SH-SY5Y (cell line): ENCODE results near the gene TLE5.

ENCODE experiments used
- GATA2 ChIP-seq: IDR thresholded peaks from 2 replicates; pipeline ENCODE4 v1.6.1; 2011; ENCODE audit warnings: mild to moderate bottlenecking, low read depth, low read length
- GATA3 ChIP-seq: IDR thresholded peaks from 2 replicates; pipeline ENCODE4 v1.6.1; 2011; ENCODE audit warnings: low read depth, mild to moderate bottlenecking, low read length, moderate library complexity

The TLE5 gene, protein sequence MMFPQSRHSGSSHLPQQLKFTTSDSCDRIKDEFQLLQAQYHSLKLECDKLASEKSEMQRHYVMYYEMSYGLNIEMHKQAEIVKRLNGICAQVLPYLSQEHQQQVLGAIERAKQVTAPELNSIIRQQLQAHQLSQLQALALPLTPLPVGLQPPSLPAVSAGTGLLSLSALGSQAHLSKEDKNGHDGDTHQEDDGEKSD

DNA sequence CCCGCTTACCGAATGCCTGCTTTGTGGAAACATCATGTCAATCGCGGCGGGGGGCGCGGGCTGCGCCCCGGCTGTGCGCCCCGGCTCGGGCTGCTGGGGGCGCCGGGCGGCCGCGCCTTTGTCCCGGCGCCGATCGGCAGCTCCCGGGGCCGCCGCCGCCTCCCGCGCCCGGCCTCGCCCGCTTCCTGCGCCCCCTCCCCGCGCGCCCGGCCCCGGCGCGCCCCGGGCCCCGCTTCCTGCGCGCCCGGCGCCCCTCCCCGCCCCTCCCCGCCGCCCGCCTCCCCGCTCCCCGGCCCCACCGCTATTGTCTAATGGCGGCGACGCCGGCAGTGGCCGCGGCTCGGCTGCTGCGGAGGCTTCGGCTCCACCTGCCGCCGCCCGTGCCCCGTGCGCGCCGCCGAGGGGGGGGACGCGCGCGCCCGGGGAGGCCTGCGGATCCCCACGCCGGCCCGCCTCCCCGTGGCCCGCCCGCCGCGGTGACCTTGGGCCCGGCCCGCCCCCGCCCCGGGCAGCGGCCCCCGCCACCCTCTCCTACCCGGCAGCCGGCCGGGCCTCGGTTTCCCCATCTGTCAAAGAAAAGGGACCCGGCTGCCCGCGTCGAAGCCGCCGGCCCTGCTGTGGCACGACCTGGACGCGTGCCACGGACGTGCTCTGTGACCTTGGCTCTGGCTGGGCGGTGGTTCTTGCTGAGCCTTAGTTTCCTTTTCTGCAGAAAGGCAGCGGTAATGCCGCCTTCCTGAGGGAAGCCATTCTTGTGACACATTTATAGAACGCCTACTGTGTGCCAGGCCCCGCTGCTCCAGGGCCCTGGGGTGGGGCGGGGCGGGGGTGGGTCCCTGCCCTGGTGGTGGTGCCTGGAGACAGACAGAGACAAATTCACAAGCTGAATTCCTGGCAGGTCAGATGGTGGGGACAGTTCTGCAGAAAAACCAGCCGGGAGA lies at the start of gene TLE5:
TSS of gene TLE5 (minus strand) at position 331 of the 941 bp plus-strand sequence. CDS start at position 36, 295 bp downstream.
- TF ChIP-seq GATA3: no peak

DNA sequence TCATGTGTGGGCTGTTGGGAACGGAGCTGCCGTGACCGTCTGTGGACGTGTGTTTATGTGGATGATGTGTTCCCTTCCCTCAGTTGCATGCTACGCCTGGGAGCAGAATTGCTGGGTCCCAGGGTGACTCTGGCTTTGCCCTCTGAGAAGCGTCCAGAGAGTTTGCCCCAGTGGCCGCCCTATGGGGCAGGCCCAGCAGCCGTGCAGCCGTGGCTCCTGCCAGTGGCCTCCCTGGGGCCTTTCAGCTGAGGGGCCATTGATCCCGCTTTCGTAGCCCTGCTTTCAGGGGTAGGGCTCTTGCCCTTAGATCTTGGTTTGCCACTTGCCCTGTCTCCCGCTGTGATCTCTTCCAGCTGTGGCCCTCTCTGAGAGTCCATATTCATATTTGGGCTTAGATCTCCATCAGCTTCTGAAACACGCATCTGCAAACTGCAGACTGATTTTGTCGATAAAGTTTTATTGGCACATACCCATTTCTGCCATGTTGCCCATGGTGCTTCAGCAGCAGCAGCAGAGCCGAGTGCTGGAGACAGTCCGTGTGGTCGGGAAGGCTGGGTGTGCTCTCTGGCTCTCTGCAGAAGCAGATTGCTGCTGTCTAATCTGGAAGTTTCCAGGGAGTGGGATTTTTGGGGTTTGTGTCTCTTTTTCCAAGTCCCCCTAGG lies 49.4 kb upstream of the TLE5 start:
- no peak for TF ChIP-seq GATA2
- no peak for TF ChIP-seq GATA3

DNA sequence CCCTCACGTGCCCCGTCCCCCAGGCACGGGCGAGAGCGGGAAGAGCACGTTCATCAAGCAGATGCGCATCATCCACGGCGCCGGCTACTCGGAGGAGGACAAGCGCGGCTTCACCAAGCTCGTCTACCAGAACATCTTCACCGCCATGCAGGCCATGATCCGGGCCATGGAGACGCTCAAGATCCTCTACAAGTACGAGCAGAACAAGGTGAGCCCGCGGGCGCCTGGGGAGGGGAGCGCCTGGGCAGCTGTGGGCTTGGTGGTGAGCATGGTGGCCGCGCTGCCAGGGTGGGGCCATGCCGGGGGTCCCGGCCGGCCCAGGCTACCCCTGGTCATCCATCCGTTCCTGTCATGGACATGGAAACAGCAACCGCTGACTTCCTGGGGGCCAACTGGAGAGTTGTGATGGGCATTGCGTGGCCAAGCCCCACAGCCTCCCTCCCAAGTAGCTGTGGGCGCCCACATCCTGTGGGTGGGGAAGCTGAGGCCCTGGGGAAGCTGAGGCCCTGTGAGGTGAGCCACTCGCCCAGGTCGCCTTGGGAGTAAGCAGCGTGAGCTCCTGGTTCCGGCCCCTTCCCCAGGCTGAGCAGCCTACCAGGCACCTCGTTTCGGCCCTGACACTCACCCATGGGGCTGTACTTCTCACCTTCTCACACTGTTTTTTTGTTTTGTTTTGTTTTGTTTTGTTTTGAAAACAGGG lies 48.0 kb upstream of the TLE5 start:
- no peak for TF ChIP-seq GATA2
- no peak for TF ChIP-seq GATA3

DNA sequence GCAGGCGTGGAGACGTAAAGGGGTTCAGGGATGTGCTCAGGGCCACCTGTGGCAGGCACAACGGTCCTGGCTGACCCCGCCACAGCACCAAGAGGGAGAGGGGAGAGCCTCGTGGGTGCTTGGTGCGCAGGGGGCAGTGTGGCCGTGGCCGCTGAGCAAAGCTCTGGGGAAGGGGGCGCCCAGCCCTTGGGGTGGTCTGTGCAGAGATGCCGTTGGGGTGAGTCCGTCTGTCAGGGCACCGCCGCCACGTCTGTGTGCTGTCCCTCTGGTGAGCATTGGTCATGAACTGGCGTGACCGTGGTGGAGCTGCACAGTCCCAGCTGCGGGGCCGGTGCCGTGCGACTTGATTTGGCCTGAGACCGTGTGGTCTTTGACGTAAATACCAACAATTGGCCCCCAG lies 47.2 kb upstream of the TLE5 start:
- TF ChIP-seq GATA3: no peak
- TF ChIP-seq GATA2: no peak

DNA sequence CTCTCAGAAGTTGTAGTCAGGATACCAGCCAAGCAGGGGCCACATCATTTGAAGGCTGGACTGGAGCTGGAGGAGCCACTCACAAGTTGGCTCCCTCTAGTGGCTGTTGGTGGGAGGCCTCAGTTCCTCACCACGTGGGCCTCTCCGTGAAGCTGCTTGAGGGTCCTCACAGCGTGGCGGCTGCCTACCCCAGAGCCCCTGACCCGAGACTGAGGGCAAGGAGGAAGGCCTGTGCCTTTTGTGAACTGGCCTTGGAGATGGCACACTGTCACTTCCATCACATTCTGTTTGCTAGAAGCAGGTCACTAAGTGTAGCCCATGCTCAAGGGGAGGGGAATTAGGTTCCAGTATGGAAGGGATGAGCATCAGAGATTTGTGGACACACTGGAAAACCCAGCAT lies 46.5 kb upstream of the TLE5 start:
- TF ChIP-seq GATA2 (no peak), GATA3 (no peak)

DNA sequence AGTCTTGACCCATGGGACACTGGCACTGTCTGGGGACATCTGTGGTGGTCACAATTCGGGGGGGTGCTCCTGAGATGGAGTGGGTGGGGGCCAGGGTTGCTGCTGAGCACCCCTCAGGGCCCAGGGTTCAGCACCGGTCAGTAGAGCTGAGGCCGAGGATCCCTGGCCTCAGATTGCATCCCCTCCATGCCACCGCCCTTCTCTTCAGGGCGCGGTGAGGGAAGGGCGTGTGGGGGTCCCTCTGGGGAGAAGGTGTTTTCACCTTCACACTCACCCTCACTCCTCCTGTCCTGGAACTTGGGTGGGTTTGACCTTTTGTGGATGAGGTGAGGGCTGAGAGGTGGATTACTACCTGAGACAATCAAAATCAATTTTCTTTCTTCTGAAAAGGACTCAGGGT lies 45.4 kb upstream of the TLE5 start:
- TF ChIP-seq GATA3 (no peak), GATA2 (no peak)

DNA sequence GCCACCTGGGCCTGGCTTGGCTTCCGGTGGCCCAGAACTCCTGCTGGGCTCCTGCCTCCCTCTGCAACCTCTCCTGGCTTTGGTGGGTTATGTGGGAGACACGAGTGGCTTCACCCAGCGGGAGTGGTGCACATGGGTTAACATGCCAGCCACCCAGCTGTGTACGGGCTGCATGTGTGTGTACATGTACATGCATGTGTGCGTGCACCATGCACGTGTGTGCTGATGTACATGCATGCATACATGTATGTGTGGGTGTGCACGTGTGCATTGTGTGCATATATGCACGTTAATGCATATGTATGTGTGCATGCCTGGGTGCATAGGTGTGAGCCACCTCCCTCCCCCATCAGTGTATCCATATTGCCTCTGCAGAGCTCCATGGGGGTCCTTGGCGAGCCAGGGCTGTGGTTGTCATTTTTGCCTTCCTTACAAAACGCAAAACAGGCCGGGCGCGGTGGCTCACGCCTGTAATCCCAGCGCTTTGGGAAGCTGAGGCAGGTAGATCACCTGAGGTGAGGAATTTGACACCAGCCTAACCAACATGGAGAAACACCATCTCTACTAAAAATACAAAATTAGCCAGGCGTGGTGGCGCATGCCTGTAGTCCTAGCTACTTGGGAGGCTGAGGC lies 44.3 kb upstream of the TLE5 start:
- TF ChIP-seq GATA3 (no peak), GATA2 (no peak)

DNA sequence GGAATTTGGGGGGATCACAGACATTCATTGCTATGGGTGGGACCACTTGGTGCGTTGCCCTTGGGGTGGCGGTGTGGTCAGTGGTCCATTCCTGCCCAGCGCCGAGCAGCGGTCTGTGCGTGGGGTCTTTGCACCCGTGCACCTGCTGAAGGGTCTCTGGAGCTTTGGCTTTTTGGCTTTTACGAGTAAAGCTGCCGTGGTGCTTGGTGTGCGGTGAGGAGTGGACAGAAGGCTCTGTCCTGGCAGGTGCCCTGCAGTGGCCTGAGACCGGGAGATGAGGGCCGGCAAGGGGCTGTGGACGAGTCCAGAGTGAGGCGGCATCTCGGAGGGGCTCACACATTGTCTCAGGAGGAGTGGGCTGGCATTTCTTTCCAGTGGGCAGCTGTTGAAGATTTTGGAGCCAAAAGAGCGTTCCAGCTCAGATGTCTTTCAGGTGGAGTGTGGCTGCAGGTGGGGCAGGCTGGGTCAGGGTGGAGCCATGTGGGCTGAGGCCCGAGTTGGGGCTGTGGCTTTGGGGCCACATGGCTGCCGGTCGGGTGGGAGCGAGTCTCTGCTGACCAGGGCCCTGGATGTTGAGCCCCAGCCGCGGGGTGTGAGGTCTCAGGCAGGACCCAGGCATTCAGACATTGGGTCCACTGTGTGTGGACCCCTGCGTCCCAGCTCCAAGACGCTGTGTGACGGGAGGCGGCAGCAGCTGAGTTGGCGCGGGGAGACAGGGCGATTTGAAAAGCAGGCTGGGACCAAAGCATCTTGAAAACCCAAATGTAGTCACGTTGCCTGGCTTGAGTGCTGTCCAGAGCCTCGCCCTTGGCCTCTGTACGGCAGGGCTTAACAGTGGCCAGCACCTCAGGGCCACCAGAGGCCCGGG lies 43.6 kb upstream of the TLE5 start:
- TF ChIP-seq GATA2 (no peak), GATA3 (no peak)

DNA sequence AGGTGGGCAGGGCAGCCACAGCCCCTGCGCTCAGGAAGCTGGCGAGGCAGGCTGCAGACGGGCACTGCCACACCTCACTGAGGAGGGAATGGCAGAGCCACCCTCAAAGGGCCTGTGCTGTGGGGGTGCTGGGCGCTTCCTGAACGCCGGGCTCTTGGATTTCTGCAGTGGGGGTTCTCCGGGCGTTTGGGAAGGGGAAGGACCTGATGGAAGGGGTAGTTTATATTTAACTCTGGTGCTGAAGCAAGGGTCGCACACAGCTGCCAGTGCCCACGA lies 42.4 kb upstream of the TLE5 start:
- TF ChIP-seq GATA3: no peak
- no peak for TF ChIP-seq GATA2

DNA sequence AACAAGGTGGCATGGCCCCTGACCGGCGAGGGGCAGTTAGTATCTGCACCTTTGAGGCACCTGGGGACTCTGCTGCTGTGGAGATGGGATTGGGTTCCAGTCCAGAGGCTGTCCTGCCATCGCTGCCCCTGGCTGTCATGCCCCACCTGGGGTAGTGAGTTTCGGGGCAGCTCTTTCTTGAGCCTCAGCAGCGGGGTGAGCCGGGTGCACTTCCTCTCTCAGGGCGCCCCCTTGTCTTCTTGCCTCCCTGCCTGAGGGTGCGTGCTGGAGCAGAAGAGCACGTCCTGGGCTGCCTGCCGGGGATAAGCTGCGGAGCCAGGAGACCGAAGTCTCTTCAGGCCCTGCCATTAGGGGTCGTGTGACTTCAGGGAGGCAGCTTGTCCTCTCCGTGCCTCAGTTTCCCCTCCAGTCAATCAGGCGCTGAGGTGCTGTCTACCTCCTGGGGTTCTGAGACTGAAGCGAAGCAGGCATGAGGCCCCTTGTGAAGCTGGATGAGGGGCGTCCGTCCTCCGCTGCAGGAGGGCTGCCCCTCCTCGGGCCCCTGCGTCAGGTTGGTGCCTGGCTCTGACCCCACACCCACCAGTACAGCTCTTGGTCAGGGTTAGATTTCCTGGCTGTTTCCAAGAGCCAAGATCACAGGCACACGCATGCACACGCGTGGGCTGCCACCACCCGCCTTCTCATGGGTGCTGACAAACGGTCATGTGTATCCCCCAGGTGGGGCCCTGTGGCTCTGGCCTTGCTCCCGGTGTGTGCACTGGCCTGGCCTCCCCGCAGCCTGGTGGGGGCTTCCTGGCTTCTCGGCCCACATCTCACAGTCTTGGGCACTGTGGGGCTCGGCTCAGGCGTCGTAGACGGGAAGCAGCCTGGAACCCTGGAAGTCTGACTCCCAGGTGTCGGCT lies 40.2 kb upstream of the TLE5 start:
- TF ChIP-seq GATA3: no peak
- TF ChIP-seq GATA2: no peak

DNA sequence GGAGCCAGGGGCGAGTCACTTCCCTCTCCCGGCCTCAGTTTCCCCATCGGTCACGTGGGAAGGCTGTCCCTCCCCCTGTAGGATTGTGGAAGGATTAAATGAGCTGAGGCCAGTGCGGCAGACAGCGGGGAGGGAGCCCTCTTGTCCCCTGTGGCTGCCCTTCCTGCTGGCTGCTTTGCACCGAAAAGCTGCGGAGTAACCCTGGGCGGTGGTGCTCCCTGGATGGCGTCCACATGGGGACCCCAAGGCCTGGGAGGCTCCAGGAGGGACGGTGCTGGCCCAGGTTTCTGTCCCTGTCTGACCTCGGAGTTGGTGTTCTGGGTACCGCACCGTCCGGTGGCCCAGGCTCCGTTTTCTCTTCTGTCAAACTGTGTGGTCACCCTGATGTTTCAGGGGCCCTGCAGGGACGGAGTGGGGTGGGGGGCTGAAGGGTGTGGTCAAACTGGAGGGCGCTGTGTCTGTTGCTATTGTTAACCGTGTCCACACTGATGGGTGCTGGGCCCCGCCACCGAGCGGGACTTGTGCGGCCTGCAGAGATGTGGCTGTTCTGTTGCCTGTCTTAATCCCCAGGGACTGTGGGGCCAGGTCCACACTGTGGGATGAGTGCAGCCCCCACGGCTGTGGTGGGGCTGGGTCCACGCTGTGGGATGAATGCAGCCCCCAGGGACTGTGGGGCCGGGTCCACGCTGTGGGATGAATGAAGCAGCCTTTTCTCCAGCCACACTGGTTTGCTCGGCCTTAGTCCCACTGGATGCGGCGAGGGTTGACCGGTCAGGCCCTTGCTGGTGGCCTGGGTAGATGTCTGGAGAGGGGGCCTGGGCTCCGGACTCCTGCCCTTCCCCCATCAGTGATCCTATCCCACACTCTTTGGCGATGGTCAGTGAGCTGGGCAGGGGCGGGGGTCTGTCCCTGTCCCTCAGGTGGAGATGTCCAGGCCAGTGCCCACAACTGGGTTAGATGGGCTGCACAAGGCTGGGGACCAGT lies 38.7 kb upstream of the TLE5 start:
- TF ChIP-seq GATA2 (no peak), GATA3 (no peak)

DNA sequence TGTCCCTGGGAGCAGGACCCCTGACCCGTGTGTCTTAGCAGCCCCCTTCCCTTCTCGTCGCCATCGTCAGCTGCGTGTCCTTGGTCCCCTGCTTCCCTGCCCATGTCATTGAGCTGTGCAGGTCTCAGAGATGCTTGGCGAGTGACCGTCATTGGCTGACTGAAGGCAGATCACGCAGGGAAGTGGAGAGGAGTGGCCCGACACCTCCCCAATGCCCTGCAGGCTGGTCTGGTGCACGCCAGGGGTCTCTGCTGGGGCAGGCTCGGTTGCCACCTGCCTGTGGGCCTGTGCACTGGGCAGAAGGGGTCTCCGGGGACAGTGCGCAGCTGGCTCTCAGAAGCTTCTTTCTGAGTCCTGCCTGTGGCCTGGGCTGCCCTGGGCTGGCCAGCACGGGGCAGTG lies 38.0 kb upstream of the TLE5 start:
- TF ChIP-seq GATA2 (no peak), GATA3 (no peak)
